ENCODE results near the gene NOC3L. TPM values are rescaled to one million over a fixed set of nuclear protein-coding genes. Genes with fewer than 3 reads are reported as not detected.

NOC3L gene
- total RNA-seq: 40.8 TPM

GRCh38 chr10:94362360-94363250 lies at the start of gene NOC3L:
Gene NOC3L (minus strand): TSS chr10:94362939. CDS start chr10:94362838, 101 bp downstream.

GRCh38 chr10:94402204-94402842 lies 39.6 kb upstream of the NOC3L start, which contains the start of gene TBC1D12:
Gene TBC1D12 (plus strand): TSS chr10:94402541. CDS start chr10:94402614, 73 bp downstream.

Other genes starting within 250 kb of the NOC3L start
- 45.0 TPM for gene TBC1D12, start 39.6 kb upstream of the NOC3L start, total RNA-seq
- gene HELLS, start 182.8 kb upstream of the NOC3L start, total RNA-seq: 86.8 TPM

Measured in camera-type eye (tissue), 1 donor.